IMR-90 (cell line): ENCODE results near the gene UTP14C. TPM values are rescaled to one million over a fixed set of nuclear protein-coding genes. Genes with fewer than 3 reads are reported as not detected.

Source experiments
- ATAC-seq: fragments of 200-7000 bp; cut with Tn5 transposase; 2 replicates; pipeline ENCODE4 v1.9.1; 2020; ENCODE audit warnings: low read depth, mild to moderate bottlenecking, moderate library complexity
- BruUV-seq: library from RNA; stranded (reverse); fragments of 400-500 nt; replicated peaks from 2 replicates; lab custom pipeline; 2021; lab: Mats Ljungman, UMichigan
- CTCF ChIA-PET: fragments of 300-600 bp; formaldehyde crosslinking; extraction: SDS; loops from one replicate; lab custom pipeline; 2021; ENCODE audit warnings: antibody characterized with exemption; lab: Yijun Ruan, JAX
- POLR2A ChIA-PET: fragments of 300-600 bp; sonication (Branson Sonifier 250); formaldehyde crosslinking; loops from one replicate; lab custom pipeline; 2022; ENCODE audit warnings: antibody characterized with exemption; ENCODE audit not compliant: unreplicated experiment; lab: Charles Lee
- DNase-seq: peaks from one replicate; pipeline ENCODE4 v3.0.0; 2013
- H2AFZ ChIP-seq: replicated peaks from 2 replicates; pipeline ENCODE3; 2013; ENCODE audit warnings: low read length, mild to moderate bottlenecking; ENCODE audit not compliant: poor library complexity
- H2AK5ac ChIP-seq: 2 replicates; pipeline ENCODE4 v1.6.1; 2013; ENCODE audit warnings: low read depth, low read length, inconsistent platforms
- H2AK9ac ChIP-seq: replicated peaks from 2 replicates; pipeline ENCODE3; 2013; ENCODE audit warnings: mild to moderate bottlenecking, low read depth, low read length, moderate library complexity; ENCODE audit not compliant: poor library complexity
- H2BK120ac ChIP-seq: 2 replicates; pipeline ENCODE4 v1.6.1; 2013; ENCODE audit warnings: low read depth, low read length, inconsistent platforms
- H2BK15ac ChIP-seq: 3 replicates; pipeline ENCODE4 v1.6.1; 2013; ENCODE audit warnings: low read depth, low read length, inconsistent platforms
- H2BK20ac ChIP-seq: 2 replicates; pipeline ENCODE4 v1.6.1; 2013; ENCODE audit warnings: low read depth, mild to moderate bottlenecking, inconsistent platforms, low read length, moderate library complexity
- H2BK5ac ChIP-seq: 2 replicates; pipeline ENCODE4 v1.6.1; 2013; ENCODE audit warnings: mild to moderate bottlenecking, low read depth, low read length, inconsistent platforms; ENCODE audit not compliant: poor library complexity, severe bottlenecking
- H3K14ac ChIP-seq: replicated peaks from 2 replicates; pipeline ENCODE4 v1.6.1; 2013; ENCODE audit warnings: low read depth, low read length, inconsistent platforms
- H3K18ac ChIP-seq: 2 replicates; pipeline ENCODE4 v1.6.1; 2013; ENCODE audit warnings: low read depth, low read length, control low read depth
- H3K23ac ChIP-seq: 2 replicates; pipeline ENCODE4 v1.6.1; 2013; ENCODE audit warnings: low read depth, low read length, inconsistent platforms
- H3K27ac ChIP-seq: 2 replicates; pipeline ENCODE4 v1.5.1; 2013; ENCODE audit warnings: mild to moderate bottlenecking, control low read depth, low read length; ENCODE audit not compliant: insufficient read depth
- H3K27me3 ChIP-seq: 2 replicates; pipeline ENCODE4 v1.6.1; 2013; ENCODE audit warnings: low read length; ENCODE audit not compliant: control insufficient read depth, insufficient read depth
- H3K36me3 ChIP-seq: 2 replicates; pipeline ENCODE4 v1.6.1; 2013; ENCODE audit warnings: low read length, mixed read lengths; ENCODE audit not compliant: control insufficient read depth, insufficient read depth
- H3K4ac ChIP-seq: 2 replicates; pipeline ENCODE4 v1.6.1; 2013; ENCODE audit warnings: low read depth, low read length, inconsistent platforms
- H3K4me1 ChIP-seq: 2 replicates; pipeline ENCODE4 v1.6.1; 2013; ENCODE audit warnings: low read length, mixed read lengths; ENCODE audit not compliant: control insufficient read depth, insufficient read depth
- H3K4me2 ChIP-seq: 2 replicates; pipeline ENCODE4 v1.6.1; 2013; ENCODE audit warnings: low read depth, mild to moderate bottlenecking, control low read depth, low read length, moderate library complexity
- H3K4me3 ChIP-seq: 2 replicates; pipeline ENCODE4 v1.5.1; 2013; ENCODE audit warnings: low read depth, mild to moderate bottlenecking, control low read depth, low read length, moderate library complexity; ENCODE audit not compliant: insufficient read depth
- H3K56ac ChIP-seq: 2 replicates; pipeline ENCODE4 v1.6.1; 2013; ENCODE audit warnings: low read length, inconsistent platforms; ENCODE audit not compliant: insufficient read depth; ENCODE audit errors: extremely low read depth
- H3K79me1 ChIP-seq, 2 experiments: 2 replicates each; pipeline ENCODE4 v1.6.1; 2013; ENCODE audit warnings: low read length in 2 of 2, inconsistent platforms in 1 of 2, low read depth in 1 of 2
- H3K9ac ChIP-seq: 2 replicates; pipeline ENCODE4 v1.6.1; 2013; ENCODE audit warnings: low read depth, low read length, control low read depth
- H3K9me1 ChIP-seq: 2 replicates; pipeline ENCODE4 v1.6.1; 2013; ENCODE audit warnings: low read length, inconsistent platforms; ENCODE audit not compliant: insufficient read depth
- H3K9me3 ChIP-seq: 2 replicates; pipeline ENCODE4 v1.6.1; 2013; ENCODE audit warnings: low read length; ENCODE audit not compliant: control insufficient read depth, insufficient read depth
- H4K20me1 ChIP-seq: 2 replicates; pipeline ENCODE4 v1.6.1; 2013; ENCODE audit warnings: low read length, inconsistent platforms; ENCODE audit not compliant: insufficient read depth
- H4K5ac ChIP-seq: 2 replicates; pipeline ENCODE4 v1.6.1; 2013; ENCODE audit warnings: mild to moderate bottlenecking, low read depth, low read length, control low read depth
- H4K8ac ChIP-seq, 2 experiments: 2 replicates each; pipeline ENCODE4 v1.6.1; 2013; ENCODE audit warnings: low read depth in 2 of 2, low read length in 2 of 2, control low read depth in 1 of 2, inconsistent platforms in 1 of 2
- H4K91ac ChIP-seq: 2 replicates; pipeline ENCODE4 v1.6.1; 2013; ENCODE audit warnings: low read depth, low read length, inconsistent platforms; ENCODE audit not compliant: insufficient read depth
- BHLHE40 ChIP-seq: fragments of 150-350 bp; IDR thresholded peaks from 2 replicates; pipeline ENCODE4 v1.6.1; 2016; ENCODE audit warnings: mild to moderate bottlenecking, low read depth, low read length
- CEBPB ChIP-seq: IDR thresholded peaks from 2 replicates; pipeline ENCODE4 v1.6.1; 2012; ENCODE audit warnings: low read depth, low read length, improper control_type of control experiment
- MAFK ChIP-seq: IDR thresholded peaks from 2 replicates; pipeline ENCODE4 v1.6.1; 2012; ENCODE audit warnings: low read depth, low read length, improper control_type of control experiment
- MXI1 ChIP-seq: IDR thresholded peaks from 2 replicates; pipeline ENCODE4 v1.6.1; 2012; ENCODE audit warnings: low read depth, mild to moderate bottlenecking, low read length, moderate library complexity, borderline replicate concordance
- NFE2L2 ChIP-seq: fragments of 150-350 bp; IDR thresholded peaks from 2 replicates; pipeline ENCODE4 v1.6.1; 2016; ENCODE audit warnings: low read depth, mild to moderate bottlenecking, low read length
- RCOR1 ChIP-seq: IDR thresholded peaks from 2 replicates; pipeline ENCODE4 v1.6.1; 2012; ENCODE audit warnings: mild to moderate bottlenecking, low read length, improper control_type of control experiment; ENCODE audit not compliant: insufficient replicate concordance
- RFX5 ChIP-seq: IDR thresholded peaks from 2 replicates; pipeline ENCODE4 v1.8.0; 2012; ENCODE audit warnings: low read depth, mild to moderate bottlenecking, low read length, moderate library complexity
- WGBS, 2 experiments: methylation state at CpG; one replicate each; pipeline versions ENCODE4 v1.1.5 to v1.1.7; 2013; ENCODE audit warnings: missing lambda C conversion rate in 2 of 2; ENCODE audit not compliant: insufficient read length in 1 of 2; ENCODE audit errors: extremely low coverage in 2 of 2; 5-methylcytosine and 5-hydroxymethylcytosine counted together
- dilution Hi-C: fragments of 300-500 bp; cut with HindIII; formaldehyde crosslinking; loops from one replicate; pipeline ENCODE4 v1.14.3; 2018; ENCODE audit warnings: low sequenced_read_pairs; ENCODE audit not compliant: unreplicated experiment
- in situ Hi-C: fragments of 300-500 bp; cut with MboI; formaldehyde crosslinking; loops from 3 replicates; pipeline ENCODE4 v1.14.3; 2019; ENCODE audit warnings: low sequenced_read_pairs, inconsistent platforms, mixed read lengths
- intact Hi-C: fragments of 100-400 bp; cut with micrococcal nuclease; formaldehyde crosslinking; loops from 2 replicates; pipeline ENCODE4 v1.10.0; 2022
- polyA plus RNA-seq, 3 experiments: library from polyadenylated mRNA; depleted of rRNA; stranded (reverse); fragments of >200 nt; gene quantifications; 2 replicates each; pipeline ENCODE4 v1.2.3, GENCODE V29; 2012; ENCODE audit warnings: low replicate concordance in 1 of 3
- total RNA-seq: library from RNA; depleted of rRNA; stranded (reverse); fragments of >200 nt; gene quantifications from 2 replicates; pipeline ENCODE4 v1.2.3, GENCODE V29; 2012

Gene UTP14C
- total and polyA plus RNA-seq, 2 of the 4 experiments (the other 2 are of a cell fraction): 8.2 to 12.5 TPM

DNA sequence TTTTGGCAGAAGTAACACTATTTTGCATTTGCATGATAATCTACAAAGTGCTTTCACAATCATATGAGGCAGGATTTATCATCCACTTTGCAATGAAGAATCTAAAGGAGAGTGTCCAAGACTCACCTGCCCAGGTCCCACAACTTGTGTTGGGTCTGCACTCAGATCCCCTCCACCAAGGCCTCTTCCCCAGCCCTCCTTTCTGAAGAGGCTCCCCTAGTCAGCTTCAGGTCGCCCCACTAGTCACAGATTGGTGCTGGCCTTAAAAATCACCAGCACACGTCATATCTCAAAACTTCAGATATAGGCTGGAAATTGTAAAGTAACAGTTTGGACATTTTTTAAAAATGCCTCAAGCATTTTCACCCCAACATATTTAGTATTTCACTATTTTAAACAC lies 30.8 kb upstream of the UTP14C start:
- no peaks in the 10 kb centered on the region for H3K36me3 ChIP-seq
- no peak overlapping the region for H2AK5ac ChIP-seq
- dilution Hi-C loops: no loop called here
- DNase-seq: no peak
- intact Hi-C loops: no loop called here
- no peak overlapping the region for H4K8ac ChIP-seq
- no peak overlapping the region for H3K4me2 ChIP-seq
- H3K4me3 ChIP-seq: no peak overlapping the region
- ATAC-seq: no peak
- no peak overlapping the region for H3K4ac ChIP-seq
- no peak overlapping the region for H3K14ac ChIP-seq
- no peak overlapping the region for H2BK120ac ChIP-seq
- no peak overlapping the region for H2BK20ac ChIP-seq
- no peaks in the 10 kb centered on the region for H3K79me1 ChIP-seq
- no peak overlapping the region for H2AK9ac ChIP-seq
- CTCF ChIA-PET: no interaction called here
- H3K18ac ChIP-seq: no peak overlapping the region
- in situ Hi-C loops: no loop called here
- H3K23ac ChIP-seq: no peak overlapping the region
- H3K9me3 ChIP-seq: no peaks in the 10 kb centered on the region
- TF ChIP-seq RCOR1 (no peak), RFX5 (no peak), MAFK (no peak), NFE2L2 (no peak), CEBPB (no peak), BHLHE40 (no peak), MXI1 (no peak)
- no peak overlapping the region for H2BK5ac ChIP-seq
- H3K27ac ChIP-seq: no peak overlapping the region
- no peak overlapping the region for H3K9ac ChIP-seq
- no peak overlapping the region for H4K5ac ChIP-seq
- no peak overlapping the region for H4K91ac ChIP-seq
- H2BK15ac ChIP-seq: no peak overlapping the region
- WGBS, 2 experiments: no CpG with 5 or more reads among the region's 2 CpGs
- H3K56ac ChIP-seq: no peak overlapping the region
- peaks cover 39% of the 10 kb centered on the region for H3K27me3 ChIP-seq
- POLR2A ChIA-PET: no interaction called here
- BruUV-seq: no TSS peak
- no peaks in the 10 kb centered on the region for H3K9me1 ChIP-seq
- H3K4me1 ChIP-seq: peaks cover 3% of the 10 kb centered on the region
- H4K20me1 ChIP-seq: no peaks in the 10 kb centered on the region
- H2AFZ ChIP-seq: no peak overlapping the region
